Glomerular visceral epithelial cell (primary cell): Measurements from ENCODE around the gene DAPK1.

ENCODE experiments used
- DNase-seq: peaks from one replicate; pipeline ENCODE4 v3.0.0-alpha.2; 2016; ENCODE audit errors: extremely low spot score

DAPK1 gene

GRCh38 chr9:87712801-87713277 is 215.2 kb downstream of the DAPK1 start:
- DNase-seq, result no peak

- DNase-seq, result peak; percentile 91
These were observed 215.8 kb downstream of the DAPK1 start for GRCh38 chr9:87713278-87713987.

GRCh38 chr9:87713988-87714330 is 216.3 kb downstream of the DAPK1 start:
- no peak for DNase-seq

- DNase-seq, result peak; percentile 28
These were observed 217.2 kb downstream of the DAPK1 start for GRCh38 chr9:87714819-87715218.

GRCh38 chr9:87716141-87716540 is 218.5 kb downstream of the DAPK1 start:
- no peak for DNase-seq

- no peak for DNase-seq
These were observed 219.8 kb downstream of the DAPK1 start for GRCh38 chr9:87717456-87717855.

GRCh38 chr9:87718231-87718630 is 220.6 kb downstream of the DAPK1 start:
- DNase-seq, result no peak

- DNase-seq, result no peak
These were observed 221.4 kb downstream of the DAPK1 start for GRCh38 chr9:87718852-87719612.

GRCh38 chr9:87720173-87720572 is 222.5 kb downstream of the DAPK1 start:
- DNase-seq, result no peak

GRCh38 chr9:87722393-87723088 is 224.9 kb downstream of the DAPK1 start:
- DNase-seq, result no peak

GRCh38 chr9:87725356-87725899 is 227.8 kb downstream of the DAPK1 start:
- DNase-seq, result no peak

- DNase-seq, result peak; percentile 88
These were observed 228.4 kb downstream of the DAPK1 start, which contains the start of gene CTSL for GRCh38 chr9:87725900-87726709. TSS of gene CTSL (plus strand) at chr9:87726119. CDS start at chr9:87727604, 1,485 bp downstream.

GRCh38 chr9:87729246-87729645 is 231.6 kb downstream of the DAPK1 start:
- DNase-seq, result no peak

GRCh38 chr9:87731321-87731720 is 233.7 kb downstream of the DAPK1 start:
- DNase-seq, result no peak

- DNase-seq, result no peak
These were observed 234.7 kb downstream of the DAPK1 start for GRCh38 chr9:87732344-87732743.

GRCh38 chr9:87732756-87733155 is 235.1 kb downstream of the DAPK1 start:
- no peak for DNase-seq

- DNase-seq, result no peak
These were observed 235.8 kb downstream of the DAPK1 start for GRCh38 chr9:87733273-87734052.

GRCh38 chr9:87734106-87734505 is 236.4 kb downstream of the DAPK1 start:
- no peak for DNase-seq

- no peak for DNase-seq
These were observed 241.9 kb downstream of the DAPK1 start for GRCh38 chr9:87739546-87739945.

GRCh38 chr9:87740209-87740608 is 242.5 kb downstream of the DAPK1 start:
- no peak for DNase-seq

- no peak for DNase-seq
These were observed 243.7 kb downstream of the DAPK1 start for GRCh38 chr9:87741326-87741725.
